ENCODE results near the gene SNX27.

SNX27 gene

GRCh38 chr1:151684128-151684527 is 72.3 kb downstream of the SNX27 start:
- no peak for DNase-seq (ENCODE audit: low spot score)
- Mint-ChIP-seq H3K27ac (no peak overlapping the region), H3K9me3 (no peaks in the 10 kb centered on the region), H3K4me3 (no peak overlapping the region), H3K36me3 (ENCODE audit: low read depth) (peaks cover 2% of the 10 kb centered on the region), H3K4me1 (ENCODE audit: low read depth) (no peaks in the 10 kb centered on the region), H3K27me3 (ENCODE audit: low read depth) (no peaks in the 10 kb centered on the region)

DNA sequence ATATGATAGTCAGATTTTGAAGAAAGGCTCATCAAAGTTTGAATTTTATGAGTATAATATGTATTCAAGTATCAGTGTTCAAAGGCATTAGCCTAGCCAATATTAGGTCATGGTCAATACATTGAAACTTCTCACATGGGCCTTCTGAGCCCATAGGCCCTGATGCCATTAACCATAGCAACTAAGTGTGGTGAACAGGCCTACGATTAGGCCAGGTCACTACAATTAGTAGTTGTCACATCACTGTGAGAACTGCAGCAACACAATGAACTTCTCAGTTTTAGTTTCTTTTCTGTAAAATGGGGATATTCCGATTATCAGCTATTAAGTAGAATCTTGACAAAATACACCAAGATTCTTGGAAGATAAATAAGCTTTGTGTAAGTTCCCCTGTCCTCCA is 74.7 kb downstream of the SNX27 start:
- DNase-seq (ENCODE audit: low spot score), result no peak
- Mint-ChIP-seq H3K36me3 (ENCODE audit: low read depth) (peaks cover 2% of the 10 kb centered on the region), H3K4me1 (ENCODE audit: low read depth) (no peaks in the 10 kb centered on the region), H3K4me3 (no peak overlapping the region), H3K27ac (no peak overlapping the region), H3K27me3 (ENCODE audit: low read depth) (no peaks in the 10 kb centered on the region), H3K9me3 (no peaks in the 10 kb centered on the region)

GRCh38 chr1:151689494-151689893 is 77.6 kb downstream of the SNX27 start:
- H3K27me3 Mint-ChIP-seq (ENCODE audit: low read depth), result no peaks in the 10 kb centered on the region
- no peaks in the 10 kb centered on the region for H3K9me3 Mint-ChIP-seq
- H3K36me3 Mint-ChIP-seq (ENCODE audit: low read depth), result peaks cover 11% of the 10 kb centered on the region
- H3K4me3 Mint-ChIP-seq, result no peak overlapping the region
- H3K27ac Mint-ChIP-seq, result no peak overlapping the region
- no peak for DNase-seq (ENCODE audit: low spot score)
- H3K4me1 Mint-ChIP-seq (ENCODE audit: low read depth), result no peaks in the 10 kb centered on the region

- H3K9me3 Mint-ChIP-seq, result no peaks in the 10 kb centered on the region
- H3K4me3 Mint-ChIP-seq, result no peak overlapping the region
- no peak for DNase-seq (ENCODE audit: low spot score)
- H3K27me3 Mint-ChIP-seq (ENCODE audit: low read depth), result no peaks in the 10 kb centered on the region
- H3K4me1 Mint-ChIP-seq (ENCODE audit: low read depth), result no peaks in the 10 kb centered on the region
- no peak overlapping the region for H3K27ac Mint-ChIP-seq
- peaks cover 10% of the 10 kb centered on the region for H3K36me3 Mint-ChIP-seq (ENCODE audit: low read depth)
Measured at GRCh38 chr1:151692226-151692625, 80.4 kb downstream of the SNX27 start.

DNA sequence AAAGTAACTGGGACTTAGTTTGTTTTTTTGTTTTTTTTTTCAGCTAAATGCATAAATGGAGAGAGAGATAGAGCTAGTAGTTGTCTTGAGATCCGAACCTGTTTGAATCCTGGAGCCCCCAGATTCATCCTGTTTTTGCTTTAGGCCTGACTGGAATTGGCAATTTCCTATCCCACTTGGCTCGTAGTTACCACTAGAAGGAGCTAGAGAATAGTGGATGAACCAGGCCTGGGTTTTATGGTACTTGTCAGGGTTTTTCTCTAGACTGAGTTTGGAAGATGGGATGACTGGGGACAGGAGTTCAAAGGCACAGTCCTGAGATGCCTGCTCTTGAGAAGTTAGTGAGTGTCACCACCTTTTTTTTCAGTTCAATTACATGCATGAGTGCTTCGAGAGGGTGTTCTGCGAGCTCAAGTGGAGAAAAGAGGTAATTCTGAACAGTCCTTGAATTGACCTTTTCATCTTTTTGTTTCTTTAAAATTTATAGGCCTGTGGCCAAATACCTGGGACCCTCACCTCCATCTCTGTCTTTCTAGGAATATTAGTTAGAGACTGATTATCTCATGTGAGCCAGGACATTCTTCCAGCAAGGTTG is 81.3 kb downstream of the SNX27 start:
- DNase-seq (ENCODE audit: low spot score), result no peak
- H3K36me3 Mint-ChIP-seq (ENCODE audit: low read depth), result peaks cover 10% of the 10 kb centered on the region
- H3K27me3 Mint-ChIP-seq (ENCODE audit: low read depth), result no peaks in the 10 kb centered on the region
- no peak overlapping the region for H3K27ac Mint-ChIP-seq
- H3K4me1 Mint-ChIP-seq (ENCODE audit: low read depth), result no peaks in the 10 kb centered on the region
- H3K9me3 Mint-ChIP-seq, result no peaks in the 10 kb centered on the region
- no peak overlapping the region for H3K4me3 Mint-ChIP-seq

DNA sequence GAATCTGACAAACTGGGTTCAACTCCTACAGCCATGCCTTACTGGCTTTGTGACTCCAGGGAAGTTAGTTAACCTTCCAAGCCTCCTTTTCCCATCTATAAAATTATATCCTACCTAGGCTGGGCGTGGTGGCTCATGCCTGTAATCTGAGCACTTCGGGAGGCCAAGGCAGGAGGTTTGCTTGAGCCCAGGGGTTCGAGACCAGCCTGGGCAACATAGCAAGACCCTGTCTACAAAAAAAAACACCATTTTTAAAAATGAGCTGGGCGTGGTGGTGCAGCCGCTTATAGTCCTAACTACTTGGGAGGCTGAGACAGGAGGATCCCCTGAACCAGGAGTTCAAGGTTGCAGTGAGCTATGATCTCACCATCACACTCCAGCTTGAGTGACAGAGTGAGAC is 89.7 kb downstream of the SNX27 start:
- DNase-seq (ENCODE audit: low spot score), result no peak
- Mint-ChIP-seq H3K27ac (no peak overlapping the region), H3K36me3 (ENCODE audit: low read depth) (peaks cover 1% of the 10 kb centered on the region), H3K4me1 (ENCODE audit: low read depth) (peaks cover 4% of the 10 kb centered on the region), H3K27me3 (ENCODE audit: low read depth) (peaks cover 2% of the 10 kb centered on the region), H3K9me3 (no peaks in the 10 kb centered on the region), H3K4me3 (no peak overlapping the region)

GRCh38 chr1:151702936-151703335 is 91.1 kb downstream of the SNX27 start:
- H3K9me3 Mint-ChIP-seq, result no peaks in the 10 kb centered on the region
- no peaks in the 10 kb centered on the region for H3K36me3 Mint-ChIP-seq (ENCODE audit: low read depth)
- no peak overlapping the region for H3K4me3 Mint-ChIP-seq
- H3K4me1 Mint-ChIP-seq (ENCODE audit: low read depth), result peaks cover 4% of the 10 kb centered on the region
- no peak for DNase-seq (ENCODE audit: low spot score)
- H3K27me3 Mint-ChIP-seq (ENCODE audit: low read depth), result peaks cover 2% of the 10 kb centered on the region
- no peak overlapping the region for H3K27ac Mint-ChIP-seq

- peaks cover 4% of the 10 kb centered on the region for H3K4me1 Mint-ChIP-seq (ENCODE audit: low read depth)
- no peaks in the 10 kb centered on the region for H3K36me3 Mint-ChIP-seq (ENCODE audit: low read depth)
- no peak for DNase-seq (ENCODE audit: low spot score)
- no peaks in the 10 kb centered on the region for H3K9me3 Mint-ChIP-seq
- no peak overlapping the region for H3K27ac Mint-ChIP-seq
- H3K4me3 Mint-ChIP-seq, result no peak overlapping the region
- H3K27me3 Mint-ChIP-seq (ENCODE audit: low read depth), result peaks cover 2% of the 10 kb centered on the region
Measured at GRCh38 chr1:151703813-151704212, 92.0 kb downstream of the SNX27 start.

DNA sequence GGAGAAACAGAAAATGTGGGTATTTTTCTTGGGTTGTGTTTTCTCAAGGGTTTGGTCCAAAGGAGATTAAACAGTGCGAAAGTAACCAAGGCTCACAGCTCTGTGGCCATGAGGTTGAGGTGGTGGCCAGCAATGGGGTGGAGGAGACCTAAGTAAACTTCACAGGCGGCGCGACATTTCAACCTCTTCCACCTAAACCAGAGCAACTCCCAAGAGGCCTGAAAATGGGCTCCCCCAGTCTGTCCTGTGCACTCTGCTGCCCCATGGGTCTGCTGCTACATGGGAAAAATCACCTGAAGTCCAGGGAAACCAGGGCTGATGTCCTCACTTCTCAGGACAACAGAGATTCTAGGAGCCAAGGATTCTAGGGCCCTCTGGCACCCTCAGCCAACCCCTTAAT is 92.4 kb downstream of the SNX27 start:
- no peaks in the 10 kb centered on the region for H3K36me3 Mint-ChIP-seq (ENCODE audit: low read depth)
- DNase-seq (ENCODE audit: low spot score), result no peak
- H3K4me3 Mint-ChIP-seq, result no peak overlapping the region
- peaks cover 4% of the 10 kb centered on the region for H3K4me1 Mint-ChIP-seq (ENCODE audit: low read depth)
- H3K27me3 Mint-ChIP-seq (ENCODE audit: low read depth), result peaks cover 2% of the 10 kb centered on the region
- no peak overlapping the region for H3K27ac Mint-ChIP-seq
- no peaks in the 10 kb centered on the region for H3K9me3 Mint-ChIP-seq

- no peak overlapping the region for H3K4me3 Mint-ChIP-seq
- no peak for DNase-seq (ENCODE audit: low spot score)
- peaks cover 4% of the 10 kb centered on the region for H3K4me1 Mint-ChIP-seq (ENCODE audit: low read depth)
- H3K27me3 Mint-ChIP-seq (ENCODE audit: low read depth), result peaks cover 2% of the 10 kb centered on the region
- H3K27ac Mint-ChIP-seq, result no peak overlapping the region
- H3K9me3 Mint-ChIP-seq, result no peaks in the 10 kb centered on the region
- no peaks in the 10 kb centered on the region for H3K36me3 Mint-ChIP-seq (ENCODE audit: low read depth)
Measured at GRCh38 chr1:151705146-151705545, 93.3 kb downstream of the SNX27 start.

DNA sequence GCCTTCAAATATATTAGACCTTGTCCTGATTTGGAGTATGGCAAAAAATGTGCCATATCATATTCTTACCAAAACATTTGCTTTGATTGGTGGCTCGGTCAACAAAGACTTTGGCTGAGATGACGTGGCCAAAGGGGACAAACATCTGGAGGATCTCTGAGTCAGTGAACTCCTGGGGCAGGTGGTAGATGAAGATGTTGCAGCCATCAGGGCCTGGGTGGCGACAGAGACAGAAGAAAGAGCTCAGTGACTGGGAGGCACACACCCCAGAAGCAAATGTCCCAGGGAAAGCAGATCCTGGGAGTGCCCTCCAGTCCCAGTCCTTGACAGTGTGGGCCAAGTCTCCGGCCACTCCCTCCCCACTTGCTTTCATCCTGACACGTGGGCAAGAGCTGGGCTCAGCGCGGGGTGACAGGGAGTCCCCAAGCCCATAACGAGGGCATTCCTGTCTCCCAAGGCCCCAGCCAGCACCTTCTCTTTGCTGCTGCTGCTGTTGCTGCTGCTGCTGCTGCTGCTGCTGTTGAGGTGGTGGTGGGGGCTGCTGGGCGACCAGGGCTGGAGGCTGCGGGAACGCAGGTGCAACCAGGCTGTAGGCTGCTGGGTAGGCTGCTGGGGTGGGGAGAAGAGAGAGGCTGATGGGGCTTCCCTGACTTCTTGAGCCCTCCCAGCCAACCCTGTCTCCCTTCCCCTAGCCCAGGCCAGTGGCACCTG is 94.1 kb downstream of the SNX27 start:
- no peak overlapping the region for H3K27ac Mint-ChIP-seq
- no peaks in the 10 kb centered on the region for H3K36me3 Mint-ChIP-seq (ENCODE audit: low read depth)
- no peaks in the 10 kb centered on the region for H3K9me3 Mint-ChIP-seq
- no peak for DNase-seq (ENCODE audit: low spot score)
- peaks cover 4% of the 10 kb centered on the region for H3K4me1 Mint-ChIP-seq (ENCODE audit: low read depth)
- H3K27me3 Mint-ChIP-seq (ENCODE audit: low read depth), result peaks cover 2% of the 10 kb centered on the region
- H3K4me3 Mint-ChIP-seq, result no peak overlapping the region

DNA sequence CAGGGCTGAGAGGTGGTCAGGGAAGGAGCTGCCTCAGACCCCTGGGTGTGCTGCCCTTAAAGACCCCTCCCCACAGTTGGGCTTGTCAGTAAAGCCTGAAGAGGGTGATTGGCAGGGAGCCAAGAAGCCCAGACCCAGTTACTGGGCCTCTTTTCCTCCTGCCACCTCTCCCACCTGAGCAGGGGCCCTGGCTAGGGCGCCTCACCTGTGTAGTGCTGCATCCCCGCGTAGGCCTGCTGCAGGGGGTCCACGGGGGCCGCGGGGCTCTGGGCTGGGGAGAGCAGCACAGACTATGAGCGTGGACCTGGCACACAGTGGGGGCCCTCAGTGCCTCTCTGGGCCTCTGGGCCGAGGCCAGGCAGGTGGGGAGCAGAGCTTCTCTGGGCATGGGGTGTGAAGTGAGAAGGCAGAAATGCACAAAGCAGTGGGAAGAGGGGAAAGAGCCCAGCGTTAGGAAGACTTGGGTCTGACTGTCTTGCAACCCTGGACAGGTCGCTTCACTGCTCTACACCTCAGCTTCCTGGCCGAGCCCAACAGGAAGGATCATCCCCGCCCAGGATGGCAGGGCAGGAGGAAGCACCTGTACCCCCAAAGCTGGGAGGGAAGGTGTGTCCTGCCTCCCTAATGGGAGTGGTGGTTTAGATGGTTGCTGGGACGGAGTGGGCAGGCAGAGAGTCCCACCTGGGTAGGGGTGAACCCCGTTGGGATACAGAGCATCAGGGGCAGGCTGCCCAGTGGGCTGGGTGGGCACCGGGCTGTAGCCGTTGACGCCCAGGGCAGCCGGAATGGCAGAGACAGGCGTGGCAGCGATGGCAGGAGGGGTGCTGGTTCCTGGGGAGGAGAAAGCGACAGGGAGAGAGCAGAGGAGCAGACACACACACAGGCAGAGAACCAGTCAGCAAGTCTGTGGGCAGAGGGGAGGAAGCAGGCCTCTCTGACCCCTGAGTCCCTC is 94.9 kb downstream of the SNX27 start:
- DNase-seq (ENCODE audit: low spot score), result no peak
- Mint-ChIP-seq H3K27me3 (ENCODE audit: low read depth) (peaks cover 2% of the 10 kb centered on the region), H3K9me3 (no peaks in the 10 kb centered on the region), H3K36me3 (ENCODE audit: low read depth) (no peaks in the 10 kb centered on the region), H3K27ac (no peak overlapping the region), H3K4me3 (no peak overlapping the region), H3K4me1 (ENCODE audit: low read depth) (peaks cover 4% of the 10 kb centered on the region)

DNA sequence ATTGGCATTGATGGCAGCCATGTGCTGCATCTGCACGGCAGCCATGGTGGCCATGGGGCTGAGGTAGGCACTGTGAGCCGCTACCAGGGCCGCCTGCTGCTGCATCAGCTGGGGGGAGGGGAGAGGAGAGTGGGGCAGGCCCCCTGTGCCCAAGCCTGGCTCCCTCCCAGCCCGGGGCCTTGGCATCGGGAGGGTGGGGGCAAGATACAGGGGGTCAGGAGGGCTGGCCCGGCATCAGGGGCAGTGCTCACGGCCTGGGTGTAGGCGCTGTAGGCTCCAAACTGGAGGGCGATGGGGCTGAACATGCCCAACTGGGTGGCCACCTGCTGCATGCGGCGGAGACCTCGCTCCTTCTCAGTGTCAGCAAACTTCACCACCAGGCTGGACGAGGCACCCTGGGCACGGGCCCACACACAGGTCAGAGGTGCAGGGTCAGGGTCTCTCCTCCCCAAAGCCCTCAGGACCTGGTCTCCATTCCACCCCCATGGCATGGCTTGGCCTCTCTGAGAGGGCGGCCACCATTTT is 95.8 kb downstream of the SNX27 start:
- no peak for DNase-seq (ENCODE audit: low spot score)
- no peaks in the 10 kb centered on the region for H3K36me3 Mint-ChIP-seq (ENCODE audit: low read depth)
- no peak overlapping the region for H3K4me3 Mint-ChIP-seq
- H3K9me3 Mint-ChIP-seq, result no peaks in the 10 kb centered on the region
- no peak overlapping the region for H3K27ac Mint-ChIP-seq
- peaks cover 2% of the 10 kb centered on the region for H3K27me3 Mint-ChIP-seq (ENCODE audit: low read depth)
- H3K4me1 Mint-ChIP-seq (ENCODE audit: low read depth), result peaks cover 4% of the 10 kb centered on the region

GRCh38 chr1:151708891-151709290 is 97.0 kb downstream of the SNX27 start:
- peaks cover 5% of the 10 kb centered on the region for H3K27me3 Mint-ChIP-seq (ENCODE audit: low read depth)
- H3K4me3 Mint-ChIP-seq, result no peak overlapping the region
- no peaks in the 10 kb centered on the region for H3K36me3 Mint-ChIP-seq (ENCODE audit: low read depth)
- no peak for DNase-seq (ENCODE audit: low spot score)
- H3K9me3 Mint-ChIP-seq, result no peaks in the 10 kb centered on the region
- H3K4me1 Mint-ChIP-seq (ENCODE audit: low read depth), result no peaks in the 10 kb centered on the region
- no peak overlapping the region for H3K27ac Mint-ChIP-seq

All from T-helper 2 cell treated with Interferon-gamma antibody and Interleukin-4, amounts not matched to agents 5 μg/mL and 100 μg/mL, for 36 hours (primary cell).